ENCODE results near the gene SPAG8.

DNA sequence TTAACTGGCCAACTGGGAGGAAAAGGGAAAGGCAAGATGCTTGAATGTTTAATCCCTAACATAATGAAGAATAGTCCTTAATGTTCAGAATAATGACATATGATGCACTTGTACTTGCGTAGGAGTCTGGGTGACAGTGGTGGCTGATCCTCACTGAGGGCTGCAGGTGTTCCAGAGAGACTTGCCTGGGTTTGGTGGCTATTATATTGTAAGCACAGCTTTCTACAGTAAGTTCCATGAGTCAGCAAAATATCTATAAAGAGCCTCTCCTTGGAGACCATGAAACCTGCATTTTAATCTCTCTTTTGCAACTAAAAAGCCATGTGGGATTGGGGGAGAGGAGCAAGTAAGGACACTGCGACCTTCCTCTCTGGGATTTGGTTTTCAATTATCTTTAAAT, 22.5 kb downstream of the SPAG8 start:
- no peak for TF ChIP-seq POLR2A (IDR thresholded peaks at IDR 0.05)
- TF ChIP-seq, protein P1, sequence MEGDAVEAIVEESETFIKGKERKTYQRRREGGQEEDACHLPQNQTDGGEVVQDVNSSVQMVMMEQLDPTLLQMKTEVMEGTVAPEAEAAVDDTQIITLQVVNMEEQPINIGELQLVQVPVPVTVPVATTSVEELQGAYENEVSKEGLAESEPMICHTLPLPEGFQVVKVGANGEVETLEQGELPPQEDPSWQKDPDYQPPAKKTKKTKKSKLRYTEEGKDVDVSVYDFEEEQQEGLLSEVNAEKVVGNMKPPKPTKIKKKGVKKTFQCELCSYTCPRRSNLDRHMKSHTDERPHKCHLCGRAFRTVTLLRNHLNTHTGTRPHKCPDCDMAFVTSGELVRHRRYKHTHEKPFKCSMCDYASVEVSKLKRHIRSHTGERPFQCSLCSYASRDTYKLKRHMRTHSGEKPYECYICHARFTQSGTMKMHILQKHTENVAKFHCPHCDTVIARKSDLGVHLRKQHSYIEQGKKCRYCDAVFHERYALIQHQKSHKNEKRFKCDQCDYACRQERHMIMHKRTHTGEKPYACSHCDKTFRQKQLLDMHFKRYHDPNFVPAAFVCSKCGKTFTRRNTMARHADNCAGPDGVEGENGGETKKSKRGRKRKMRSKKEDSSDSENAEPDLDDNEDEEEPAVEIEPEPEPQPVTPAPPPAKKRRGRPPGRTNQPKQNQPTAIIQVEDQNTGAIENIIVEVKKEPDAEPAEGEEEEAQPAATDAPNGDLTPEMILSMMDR (IDR thresholded peaks at IDR 0.05), result no peak
